Measurements from ENCODE around the gene PDE1C. TPM values are rescaled to one million over a fixed set of nuclear protein-coding genes. Genes with fewer than 3 reads are reported as not detected.

The PDE1C gene
- total RNA-seq, 2 experiments from 2014 or later: not detected

DNA sequence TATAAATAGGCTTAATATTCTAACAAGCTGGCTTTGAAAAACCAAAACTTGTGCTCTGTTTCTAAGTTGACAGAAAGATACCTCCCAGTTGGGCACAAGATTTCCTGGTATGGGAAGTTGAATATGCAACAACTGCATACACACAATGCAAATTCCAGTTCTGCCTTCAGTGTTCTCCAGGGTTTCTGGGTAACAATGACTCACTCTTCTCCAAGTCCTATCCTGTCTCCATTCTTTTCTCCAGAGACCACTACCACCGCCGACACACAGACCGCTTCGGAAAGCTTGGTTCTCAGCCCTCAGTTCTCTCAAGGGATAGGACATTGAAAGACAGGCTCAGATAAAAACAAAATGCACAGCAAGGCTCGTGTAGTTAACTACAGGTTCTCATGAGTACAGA is 12.2 kb downstream of the PDE1C start:
- H3K4me3 ChIP-seq (ENCODE audit: low read depth, low read length, poor library complexity, severe bottlenecking): no peak overlapping the region
- H3K9me2 ChIP-seq (ENCODE audit: insufficient read depth, low read length): no peaks in the 10 kb centered on the region
- no peak for TF ChIP-seq EZH2phosphoT487 (IDR thresholded peaks at IDR 0.05; ENCODE audit: borderline replicate concordance, low read depth, low read length)
- TF ChIP-seq, protein P1, sequence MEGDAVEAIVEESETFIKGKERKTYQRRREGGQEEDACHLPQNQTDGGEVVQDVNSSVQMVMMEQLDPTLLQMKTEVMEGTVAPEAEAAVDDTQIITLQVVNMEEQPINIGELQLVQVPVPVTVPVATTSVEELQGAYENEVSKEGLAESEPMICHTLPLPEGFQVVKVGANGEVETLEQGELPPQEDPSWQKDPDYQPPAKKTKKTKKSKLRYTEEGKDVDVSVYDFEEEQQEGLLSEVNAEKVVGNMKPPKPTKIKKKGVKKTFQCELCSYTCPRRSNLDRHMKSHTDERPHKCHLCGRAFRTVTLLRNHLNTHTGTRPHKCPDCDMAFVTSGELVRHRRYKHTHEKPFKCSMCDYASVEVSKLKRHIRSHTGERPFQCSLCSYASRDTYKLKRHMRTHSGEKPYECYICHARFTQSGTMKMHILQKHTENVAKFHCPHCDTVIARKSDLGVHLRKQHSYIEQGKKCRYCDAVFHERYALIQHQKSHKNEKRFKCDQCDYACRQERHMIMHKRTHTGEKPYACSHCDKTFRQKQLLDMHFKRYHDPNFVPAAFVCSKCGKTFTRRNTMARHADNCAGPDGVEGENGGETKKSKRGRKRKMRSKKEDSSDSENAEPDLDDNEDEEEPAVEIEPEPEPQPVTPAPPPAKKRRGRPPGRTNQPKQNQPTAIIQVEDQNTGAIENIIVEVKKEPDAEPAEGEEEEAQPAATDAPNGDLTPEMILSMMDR (conservative IDR thresholded peaks at IDR 0.05; ENCODE audit: low read length): no peak
- no peak for DNase-seq (ENCODE audit: low spot score)
- H3K4me1 ChIP-seq (ENCODE audit: insufficient read depth, low read length, poor library complexity, severe bottlenecking): no peaks in the 10 kb centered on the region
- H3K36me3 ChIP-seq (ENCODE audit: insufficient read depth, low read length): no peaks in the 10 kb centered on the region
- BruUV-seq (replicated peaks): no TSS peak
- no peaks in the 10 kb centered on the region for H4K20me1 ChIP-seq (ENCODE audit: insufficient read depth, low read length)
- intact Hi-C loops (cut with micrococcal nuclease; ENCODE audit: unreplicated experiment): no loop called here
- CTCF ChIA-PET (ENCODE audit: unreplicated experiment): no interaction called here
- H3K4me2 ChIP-seq (ENCODE audit: low read length): no peak overlapping the region
- POLR2A ChIA-PET: interaction anchor here (0.9 kb wide), 1 partner anchor 271 kb away, joined by 3 read pairs; no protein-coding TSS in a partner anchor
- no peaks in the 10 kb centered on the region for H3K79me2 ChIP-seq (ENCODE audit: insufficient read depth, low read depth, low read length)
- no peak overlapping the region for H3K27ac ChIP-seq (ENCODE audit: low read depth, low read length, poor library complexity, severe bottlenecking)
- H2AFZ ChIP-seq (ENCODE audit: low read length): no peak overlapping the region
- H3K9me3 ChIP-seq (ENCODE audit: low read length): no peaks in the 10 kb centered on the region

DNA sequence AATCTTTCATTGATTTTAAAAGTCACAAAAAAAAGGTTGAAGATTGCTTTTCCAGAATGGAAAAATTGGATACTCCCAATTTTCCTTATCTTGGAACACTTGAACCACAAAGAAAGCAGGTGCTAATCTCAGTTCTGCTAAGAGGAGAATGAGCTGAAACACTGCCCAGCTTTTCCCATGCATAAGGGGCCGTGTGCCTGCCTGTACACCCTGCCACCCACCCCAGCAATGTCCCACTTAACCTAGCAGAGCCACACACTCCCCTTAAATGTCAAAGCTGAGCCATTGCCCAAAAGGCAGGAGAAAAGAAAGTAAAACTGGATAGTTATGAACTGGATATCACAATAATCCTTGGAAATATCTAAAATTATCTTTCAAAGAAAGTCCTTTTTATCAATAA is 13.4 kb downstream of the PDE1C start:
- Histone ChIP-seq H3K4me2 (ENCODE audit: low read length) (no peak overlapping the region), H3K9me3 (ENCODE audit: low read length) (no peaks in the 10 kb centered on the region), H3K9me2 (ENCODE audit: insufficient read depth, low read length) (no peaks in the 10 kb centered on the region), H2AFZ (ENCODE audit: low read length) (no peak overlapping the region), H4K20me1 (ENCODE audit: insufficient read depth, low read length) (no peaks in the 10 kb centered on the region), H3K36me3 (ENCODE audit: insufficient read depth, low read length) (no peaks in the 10 kb centered on the region), H3K79me2 (ENCODE audit: insufficient read depth, low read depth, low read length) (no peaks in the 10 kb centered on the region), H3K4me3 (ENCODE audit: low read depth, low read length, poor library complexity, severe bottlenecking) (no peak overlapping the region), H3K27ac (ENCODE audit: low read depth, low read length, poor library complexity, severe bottlenecking) (no peak overlapping the region), H3K4me1 (ENCODE audit: insufficient read depth, low read length, poor library complexity, severe bottlenecking) (no peaks in the 10 kb centered on the region)
- POLR2A ChIA-PET: no interaction called here
- intact Hi-C loops (cut with micrococcal nuclease; ENCODE audit: unreplicated experiment): no loop called here
- BruUV-seq (replicated peaks): no TSS peak
- TF ChIP-seq, protein P1 (conservative IDR thresholded peaks at IDR 0.05; ENCODE audit: low read length): no peak
- TF ChIP-seq EZH2phosphoT487 (IDR thresholded peaks at IDR 0.05; ENCODE audit: borderline replicate concordance, low read depth, low read length): no peak
- DNase-seq (ENCODE audit: low spot score): no peak
- CTCF ChIA-PET (ENCODE audit: unreplicated experiment): no interaction called here

DNA sequence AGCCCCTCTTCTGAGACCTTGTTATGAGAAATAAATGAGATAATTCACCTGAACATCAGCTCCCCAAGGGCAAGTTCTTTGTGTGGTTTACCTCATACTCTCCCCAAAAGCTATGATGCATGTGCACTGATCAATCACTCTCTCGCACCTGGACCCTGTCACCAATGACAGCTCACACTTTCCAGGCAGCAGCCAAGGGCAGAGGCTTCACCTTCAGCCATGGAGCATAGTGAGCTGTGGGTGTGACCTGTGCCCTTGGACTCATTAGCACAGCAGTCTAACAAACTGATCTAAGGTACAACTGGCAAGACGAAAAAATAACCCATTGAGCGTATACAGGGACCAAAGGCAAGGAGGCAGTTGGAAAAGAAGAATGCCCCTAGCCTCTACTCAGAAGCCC is 17.0 kb downstream of the PDE1C start:
- no peak for DNase-seq (ENCODE audit: low spot score)
- no peak overlapping the region for H3K4me2 ChIP-seq (ENCODE audit: low read length)
- ChIA-PET POLR2A (no interaction called here), CTCF (ENCODE audit: unreplicated experiment) (no interaction called here)
- BruUV-seq (replicated peaks): no TSS peak
- no peak overlapping the region for H2AFZ ChIP-seq (ENCODE audit: low read length)
- TF ChIP-seq EZH2phosphoT487 (IDR thresholded peaks at IDR 0.05; ENCODE audit: borderline replicate concordance, low read depth, low read length): no peak
- TF ChIP-seq, protein P1 (conservative IDR thresholded peaks at IDR 0.05; ENCODE audit: low read length): no peak
- no peak overlapping the region for H3K27ac ChIP-seq (ENCODE audit: low read depth, low read length, poor library complexity, severe bottlenecking)
- no peaks in the 10 kb centered on the region for H3K9me2 ChIP-seq (ENCODE audit: insufficient read depth, low read length)
- no peaks in the 10 kb centered on the region for H3K36me3 ChIP-seq (ENCODE audit: insufficient read depth, low read length)
- no peaks in the 10 kb centered on the region for H3K79me2 ChIP-seq (ENCODE audit: insufficient read depth, low read depth, low read length)
- no peaks in the 10 kb centered on the region for H3K9me3 ChIP-seq (ENCODE audit: low read length)
- intact Hi-C loops (cut with micrococcal nuclease; ENCODE audit: unreplicated experiment): no loop called here
- H3K4me1 ChIP-seq (ENCODE audit: insufficient read depth, low read length, poor library complexity, severe bottlenecking): no peaks in the 10 kb centered on the region
- no peak overlapping the region for H3K4me3 ChIP-seq (ENCODE audit: low read depth, low read length, poor library complexity, severe bottlenecking)
- H4K20me1 ChIP-seq (ENCODE audit: insufficient read depth, low read length): no peaks in the 10 kb centered on the region
